ENCODE measurements around the gene MT1F. TPM values are rescaled to one million over a fixed set of nuclear protein-coding genes. Genes with fewer than 3 reads are reported as not detected.
"Not testable (repeated sequence)": the region's sequence is repeated elsewhere in the genome, so short reads cannot be mapped to it uniquely, and the experiment has no call there.

The MT1F gene
- polyA plus RNA-seq, 1 donor from 2014 or later, result 1.8 TPM

DNA sequence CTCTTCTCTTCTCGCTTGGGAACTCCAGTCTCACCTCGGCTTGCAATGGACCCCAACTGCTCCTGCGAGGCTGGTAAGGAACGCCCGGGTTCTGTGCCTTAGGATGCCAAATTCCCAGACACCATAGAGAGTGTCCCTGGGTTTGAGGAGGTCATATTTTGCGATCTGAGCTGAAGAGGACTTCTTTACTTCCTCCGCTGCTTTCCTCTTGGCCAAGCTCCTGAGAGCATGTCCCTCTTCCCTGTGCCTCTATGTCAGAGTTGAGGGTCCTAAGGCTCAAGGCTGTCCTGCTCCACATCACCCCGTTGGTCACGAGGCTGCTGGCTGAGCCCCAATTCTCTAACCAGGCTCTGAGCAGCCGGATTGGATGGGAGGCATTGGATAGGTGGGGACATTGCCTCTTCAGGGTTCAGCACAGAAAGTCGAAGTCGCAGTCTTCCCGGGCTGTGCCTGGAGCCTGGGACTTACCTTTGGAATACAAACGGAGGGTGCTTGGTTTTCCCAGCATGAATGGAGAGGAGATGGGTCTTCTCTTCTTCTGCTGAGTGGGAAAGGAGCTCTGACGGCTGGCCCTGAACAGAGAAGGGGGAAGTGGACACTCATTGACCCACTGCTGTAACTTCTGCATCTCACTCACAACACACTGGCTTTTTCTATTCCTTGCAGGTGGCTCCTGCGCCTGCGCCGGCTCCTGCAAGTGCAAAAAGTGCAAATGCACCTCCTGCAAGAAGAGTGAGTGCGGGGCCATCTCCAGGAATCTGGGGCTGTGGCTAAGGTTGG is 12.3 kb downstream of the MT1F start:
- peaks cover 93% of the 10 kb centered on the region for H3K27me3 ChIP-seq (ENCODE audit: insufficient read depth, low read depth, low read length)

DNA sequence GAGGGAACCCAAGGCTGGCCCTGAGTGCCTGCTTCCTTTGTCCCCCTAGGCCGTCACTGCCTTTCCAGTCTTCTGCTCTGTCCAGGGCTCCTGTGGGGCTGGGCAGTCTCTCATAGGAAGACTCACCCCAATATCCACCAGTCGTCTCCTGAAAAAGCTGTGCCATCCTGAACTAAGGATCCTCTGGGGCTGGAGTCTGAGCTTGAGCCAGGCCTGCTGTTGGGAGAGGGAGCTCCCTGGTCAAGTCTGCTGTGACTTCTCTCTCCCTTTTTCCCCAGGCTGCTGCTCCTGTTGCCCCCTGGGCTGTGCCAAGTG is 12.8 kb downstream of the MT1F start:
- H3K4me3 ChIP-seq (ENCODE audit: low read length), result no peak overlapping the region
- H3K79me2 ChIP-seq (replicated peaks; ENCODE audit: insufficient read depth, low read length), result no peaks in the 10 kb centered on the region
- TF ChIP-seq RAD21 (conservative IDR thresholded peaks at IDR 0.05) (no peak), TAF1 (IDR thresholded peaks at IDR 0.05; ENCODE audit: low read depth) (no peak), MXI1 (conservative IDR thresholded peaks at IDR 0.05; ENCODE audit: poor library complexity, severe bottlenecking) (no peak), EZH2 (IDR thresholded peaks at IDR 0.05; ENCODE audit: borderline replicate concordance, insufficient read depth, low read length, poor library complexity, severe bottlenecking) (no peak), POLR2AphosphoS5 (IDR thresholded peaks at IDR 0.05) (no peak), SMC3 (conservative IDR thresholded peaks at IDR 0.05; ENCODE audit: poor library complexity) (no peak), EP300 (conservative IDR thresholded peaks at IDR 0.05; ENCODE audit: poor library complexity, severe bottlenecking) (no peak)
- TF ChIP-seq, protein P1, sequence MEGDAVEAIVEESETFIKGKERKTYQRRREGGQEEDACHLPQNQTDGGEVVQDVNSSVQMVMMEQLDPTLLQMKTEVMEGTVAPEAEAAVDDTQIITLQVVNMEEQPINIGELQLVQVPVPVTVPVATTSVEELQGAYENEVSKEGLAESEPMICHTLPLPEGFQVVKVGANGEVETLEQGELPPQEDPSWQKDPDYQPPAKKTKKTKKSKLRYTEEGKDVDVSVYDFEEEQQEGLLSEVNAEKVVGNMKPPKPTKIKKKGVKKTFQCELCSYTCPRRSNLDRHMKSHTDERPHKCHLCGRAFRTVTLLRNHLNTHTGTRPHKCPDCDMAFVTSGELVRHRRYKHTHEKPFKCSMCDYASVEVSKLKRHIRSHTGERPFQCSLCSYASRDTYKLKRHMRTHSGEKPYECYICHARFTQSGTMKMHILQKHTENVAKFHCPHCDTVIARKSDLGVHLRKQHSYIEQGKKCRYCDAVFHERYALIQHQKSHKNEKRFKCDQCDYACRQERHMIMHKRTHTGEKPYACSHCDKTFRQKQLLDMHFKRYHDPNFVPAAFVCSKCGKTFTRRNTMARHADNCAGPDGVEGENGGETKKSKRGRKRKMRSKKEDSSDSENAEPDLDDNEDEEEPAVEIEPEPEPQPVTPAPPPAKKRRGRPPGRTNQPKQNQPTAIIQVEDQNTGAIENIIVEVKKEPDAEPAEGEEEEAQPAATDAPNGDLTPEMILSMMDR (IDR thresholded peaks at IDR 0.05; ENCODE audit: poor library complexity, severe bottlenecking), result no peak
- TF ChIP-seq, protein P2, sequence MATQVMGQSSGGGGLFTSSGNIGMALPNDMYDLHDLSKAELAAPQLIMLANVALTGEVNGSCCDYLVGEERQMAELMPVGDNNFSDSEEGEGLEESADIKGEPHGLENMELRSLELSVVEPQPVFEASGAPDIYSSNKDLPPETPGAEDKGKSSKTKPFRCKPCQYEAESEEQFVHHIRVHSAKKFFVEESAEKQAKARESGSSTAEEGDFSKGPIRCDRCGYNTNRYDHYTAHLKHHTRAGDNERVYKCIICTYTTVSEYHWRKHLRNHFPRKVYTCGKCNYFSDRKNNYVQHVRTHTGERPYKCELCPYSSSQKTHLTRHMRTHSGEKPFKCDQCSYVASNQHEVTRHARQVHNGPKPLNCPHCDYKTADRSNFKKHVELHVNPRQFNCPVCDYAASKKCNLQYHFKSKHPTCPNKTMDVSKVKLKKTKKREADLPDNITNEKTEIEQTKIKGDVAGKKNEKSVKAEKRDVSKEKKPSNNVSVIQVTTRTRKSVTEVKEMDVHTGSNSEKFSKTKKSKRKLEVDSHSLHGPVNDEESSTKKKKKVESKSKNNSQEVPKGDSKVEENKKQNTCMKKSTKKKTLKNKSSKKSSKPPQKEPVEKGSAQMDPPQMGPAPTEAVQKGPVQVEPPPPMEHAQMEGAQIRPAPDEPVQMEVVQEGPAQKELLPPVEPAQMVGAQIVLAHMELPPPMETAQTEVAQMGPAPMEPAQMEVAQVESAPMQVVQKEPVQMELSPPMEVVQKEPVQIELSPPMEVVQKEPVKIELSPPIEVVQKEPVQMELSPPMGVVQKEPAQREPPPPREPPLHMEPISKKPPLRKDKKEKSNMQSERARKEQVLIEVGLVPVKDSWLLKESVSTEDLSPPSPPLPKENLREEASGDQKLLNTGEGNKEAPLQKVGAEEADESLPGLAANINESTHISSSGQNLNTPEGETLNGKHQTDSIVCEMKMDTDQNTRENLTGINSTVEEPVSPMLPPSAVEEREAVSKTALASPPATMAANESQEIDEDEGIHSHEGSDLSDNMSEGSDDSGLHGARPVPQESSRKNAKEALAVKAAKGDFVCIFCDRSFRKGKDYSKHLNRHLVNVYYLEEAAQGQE (IDR thresholded peaks at IDR 0.05; ENCODE audit: borderline replicate concordance), result no peak
- H4K20me1 ChIP-seq (ENCODE audit: insufficient read depth), result no peaks in the 10 kb centered on the region
- no peak overlapping the region for H3K27ac ChIP-seq (ENCODE audit: low read length)
- H3F3A ChIP-seq (ENCODE audit: insufficient read depth, low read length, poor library complexity, severe bottlenecking), result no peaks in the 10 kb centered on the region
- H2AFZ ChIP-seq (ENCODE audit: low read depth, low read length), result no peak overlapping the region
- H3K4me2 ChIP-seq (ENCODE audit: low read length), result no peak overlapping the region
- H3K9me3 ChIP-seq (ENCODE audit: low read length), result no peaks in the 10 kb centered on the region
- H3K27me3 ChIP-seq (ENCODE audit: insufficient read depth, low read depth, low read length), result peaks cover 93% of the 10 kb centered on the region
- H3K36me3 ChIP-seq (ENCODE audit: insufficient read depth, low read length), result no peaks in the 10 kb centered on the region
- H3K9ac ChIP-seq (ENCODE audit: low read length), result no peak overlapping the region
- H3K9me2 ChIP-seq (ENCODE audit: insufficient read depth, low read length), result no peaks in the 10 kb centered on the region

More for the DNA sequence above, 12.3 kb downstream of the MT1F start:
- Histone ChIP-seq H3K4me2 (ENCODE audit: low read length) (no peak overlapping the region), H3K36me3 (ENCODE audit: insufficient read depth, low read length) (no peaks in the 10 kb centered on the region), H3K4me3 (ENCODE audit: low read length) (no peak overlapping the region), H4K20me1 (ENCODE audit: insufficient read depth) (no peaks in the 10 kb centered on the region), H2AFZ (ENCODE audit: low read depth, low read length) (no peak overlapping the region), H3K9me3 (ENCODE audit: low read length) (no peaks in the 10 kb centered on the region), H3F3A (ENCODE audit: insufficient read depth, low read length, poor library complexity, severe bottlenecking) (no peaks in the 10 kb centered on the region), H3K9me2 (ENCODE audit: insufficient read depth, low read length) (no peaks in the 10 kb centered on the region), H3K79me2 (replicated peaks; ENCODE audit: insufficient read depth, low read length) (no peaks in the 10 kb centered on the region), H3K9ac (ENCODE audit: low read length) (no peak overlapping the region), H3K27ac (ENCODE audit: low read length) (no peak overlapping the region)
- TF ChIP-seq EZH2 (IDR thresholded peaks at IDR 0.05; ENCODE audit: borderline replicate concordance, insufficient read depth, low read length, poor library complexity, severe bottlenecking) (no peak), TAF1 (IDR thresholded peaks at IDR 0.05; ENCODE audit: low read depth) (no peak), RAD21 (conservative IDR thresholded peaks at IDR 0.05) (no peak), MXI1 (conservative IDR thresholded peaks at IDR 0.05; ENCODE audit: poor library complexity, severe bottlenecking) (no peak), POLR2AphosphoS5 (IDR thresholded peaks at IDR 0.05) (no peak), EP300 (conservative IDR thresholded peaks at IDR 0.05; ENCODE audit: poor library complexity, severe bottlenecking) (no peak), SMC3 (conservative IDR thresholded peaks at IDR 0.05; ENCODE audit: poor library complexity) (no peak)
- TF ChIP-seq, protein P2 (IDR thresholded peaks at IDR 0.05; ENCODE audit: borderline replicate concordance), result no peak
- TF ChIP-seq, protein P1 (IDR thresholded peaks at IDR 0.05; ENCODE audit: poor library complexity, severe bottlenecking), result no peak

DNA sequence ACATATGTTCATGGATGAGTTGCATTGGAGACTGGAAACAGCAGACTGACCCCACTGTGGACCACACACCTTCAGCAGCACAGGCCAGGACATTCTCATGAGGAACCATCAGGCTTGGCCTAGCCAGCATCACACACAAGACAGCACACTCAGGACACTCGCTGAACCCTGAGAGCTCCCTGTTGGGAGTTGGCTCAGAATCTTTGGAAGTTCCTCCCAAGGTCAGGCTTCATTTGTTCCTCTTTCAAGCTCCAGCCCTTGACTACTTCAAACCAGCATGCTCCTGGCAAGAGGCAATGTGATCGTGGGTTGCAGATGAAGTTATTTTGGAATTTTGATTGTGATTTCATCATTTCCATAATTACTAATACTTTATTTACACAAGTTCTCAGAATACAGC is 13.9 kb downstream of the MT1F start:
- not testable (repeated sequence) for H3F3A ChIP-seq (ENCODE audit: insufficient read depth, low read length, poor library complexity, severe bottlenecking); H3K27ac ChIP-seq (ENCODE audit: low read length); H4K20me1 ChIP-seq (ENCODE audit: insufficient read depth); H3K36me3 ChIP-seq (ENCODE audit: insufficient read depth, low read length); H3K9ac ChIP-seq (ENCODE audit: low read length); H3K4me3 ChIP-seq (ENCODE audit: low read length); H3K79me2 ChIP-seq (replicated peaks; ENCODE audit: insufficient read depth, low read length); H3K9me3 ChIP-seq (ENCODE audit: low read length); H2AFZ ChIP-seq (ENCODE audit: low read depth, low read length); H3K4me2 ChIP-seq (ENCODE audit: low read length); H3K9me2 ChIP-seq (ENCODE audit: insufficient read depth, low read length)
- H3K27me3 ChIP-seq (ENCODE audit: insufficient read depth, low read depth, low read length), result peaks cover 93% of the 10 kb centered on the region

Measured in neural cell (in vitro differentiated cells).